ENCODE results near the gene CKMT2.

- TF ChIP-seq CTCF (IDR thresholded peaks at IDR 0.05) (no peak), POLR2AphosphoS5 (IDR thresholded peaks at IDR 0.05) (no peak)
Observed at GRCh38 chr5:81234801-81235200, 1.7 kb downstream of the CKMT2 start.
